NCI-H1105 (cell line): ENCODE measurements around the gene IL26.

ENCODE experiments used
- DNase-seq: peaks from one replicate; lab custom pipeline; 2025; lab: John Stamatoyannopoulos, UW

IL26 gene

GRCh38 chr12:68240079-68240478, 14.5 kb upstream of the IL26 start:
- DNase-seq = no peak

DNA sequence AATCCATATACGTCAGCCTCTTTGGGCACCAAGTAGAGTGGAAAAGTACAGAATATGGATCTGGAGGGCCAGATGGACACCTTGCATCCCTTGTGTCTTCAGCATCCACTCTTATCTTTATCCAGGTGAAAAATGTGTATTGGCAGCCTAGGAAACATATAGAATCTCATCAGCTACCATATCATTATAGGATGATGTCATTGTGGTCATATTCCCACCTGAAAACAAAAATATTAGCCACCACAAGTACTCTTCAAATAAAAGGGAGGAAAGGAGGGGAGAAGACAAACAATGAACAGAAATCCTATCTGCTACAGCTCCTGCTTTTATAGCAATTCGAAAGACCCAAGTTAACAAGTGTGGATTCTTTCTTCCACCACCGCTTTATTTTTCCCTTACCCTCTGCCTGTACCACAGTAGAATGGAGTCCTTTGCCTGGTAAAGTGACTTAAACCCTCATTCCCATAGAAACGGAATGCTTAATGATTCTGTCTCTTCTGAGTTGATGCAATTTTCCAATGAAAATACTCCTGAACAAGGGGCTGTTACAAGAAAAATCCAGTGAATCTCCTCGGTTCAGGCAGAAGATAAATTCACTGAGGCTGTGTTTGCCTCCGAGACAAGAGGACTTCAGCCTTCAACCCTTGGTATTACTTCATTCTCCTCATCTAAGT, 13.8 kb upstream of the IL26 start:
- DNase-seq = no peak

DNA sequence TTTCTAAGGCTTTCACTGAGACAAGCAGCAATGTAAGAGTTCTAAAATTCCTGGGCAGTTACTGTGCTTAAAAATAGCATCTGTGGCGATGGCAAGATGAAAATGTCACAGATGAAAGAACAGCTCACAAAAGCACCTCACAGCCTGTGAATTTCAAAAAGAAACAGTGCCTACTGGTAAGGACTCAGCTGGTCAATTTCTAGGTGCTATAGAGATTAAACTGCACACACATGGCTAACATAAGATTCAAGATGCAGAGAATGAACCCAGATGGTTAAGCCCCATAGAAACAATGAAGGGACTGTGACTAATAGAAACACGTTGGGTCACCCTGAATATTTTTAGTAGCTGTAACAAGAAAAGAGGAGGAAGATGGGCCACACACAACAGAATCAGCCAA, 12.0 kb upstream of the IL26 start:
- DNase-seq = no peak

DNA sequence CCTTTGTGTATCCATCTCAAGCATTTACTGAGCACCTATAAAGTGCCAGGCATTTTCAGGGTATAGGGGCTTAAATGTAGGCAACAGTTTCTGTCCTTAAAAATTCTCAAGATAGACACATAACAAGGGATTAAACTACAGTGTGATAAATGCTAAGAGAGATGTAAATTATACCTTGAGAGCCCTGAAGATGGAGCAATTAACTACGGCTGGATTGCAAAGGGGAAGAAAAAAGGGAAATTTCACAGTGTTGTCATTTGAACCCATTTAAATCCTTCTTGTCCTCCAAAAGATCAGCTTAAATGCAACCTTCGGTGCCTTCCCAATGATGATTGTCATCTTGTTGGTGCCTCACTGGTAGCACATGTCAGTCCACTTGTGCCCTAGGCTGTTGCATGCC, 11.5 kb upstream of the IL26 start:
- DNase-seq = no peak

- DNase-seq = no peak
Observed at GRCh38 chr12:68236421-68237059, 10.9 kb upstream of the IL26 start.

- no peak for DNase-seq
Observed at GRCh38 chr12:68235576-68235975, 10.0 kb upstream of the IL26 start.

- no peak for DNase-seq
Observed at GRCh38 chr12:68234140-68234539, 8.5 kb upstream of the IL26 start.

- no peak for DNase-seq
Observed at GRCh38 chr12:68233498-68233897, 7.9 kb upstream of the IL26 start.

- DNase-seq = no peak
Observed at GRCh38 chr12:68231691-68232090, 6.1 kb upstream of the IL26 start.

DNA sequence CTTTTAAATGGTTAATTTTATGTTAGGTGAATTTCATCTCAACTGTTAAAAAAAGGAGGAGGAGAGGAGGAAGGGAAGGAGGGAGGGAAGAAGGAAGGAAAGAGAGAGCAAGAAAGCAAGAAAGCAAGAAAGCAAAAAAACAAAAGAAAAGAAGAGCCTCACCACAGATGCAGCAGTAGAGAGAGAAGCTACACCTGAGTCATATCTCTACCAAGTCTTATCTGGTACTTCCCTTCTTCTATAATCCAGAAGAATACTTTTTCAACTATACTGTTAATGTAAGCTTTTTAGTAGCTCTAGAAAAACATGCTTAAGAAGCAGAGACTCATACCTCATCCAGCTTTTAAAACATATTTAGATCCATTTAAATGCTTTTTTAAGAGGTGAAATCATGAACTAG, 5.6 kb upstream of the IL26 start:
- DNase-seq = no peak

GRCh38 chr12:68229956-68230355, 4.3 kb upstream of the IL26 start:
- no peak for DNase-seq

DNA sequence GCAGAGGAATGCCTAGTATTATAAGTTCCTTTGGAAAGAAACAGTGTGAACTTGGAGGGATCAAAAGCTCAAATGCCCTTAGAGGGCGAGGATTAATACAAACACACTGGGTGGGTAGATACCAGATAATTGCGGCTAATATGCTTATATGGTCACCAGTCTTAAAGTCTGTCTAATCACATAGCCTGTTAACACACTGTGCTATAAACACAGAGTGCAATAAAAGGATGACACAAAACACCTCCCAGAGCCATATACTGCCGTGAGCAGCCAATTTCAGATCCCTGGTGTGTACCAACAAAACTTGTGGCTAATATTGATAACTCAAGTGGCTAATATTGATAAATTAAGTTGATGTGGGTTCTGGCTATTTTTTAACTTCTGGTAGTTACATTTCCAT, 1.7 kb upstream of the IL26 start:
- DNase-seq = no peak

DNA sequence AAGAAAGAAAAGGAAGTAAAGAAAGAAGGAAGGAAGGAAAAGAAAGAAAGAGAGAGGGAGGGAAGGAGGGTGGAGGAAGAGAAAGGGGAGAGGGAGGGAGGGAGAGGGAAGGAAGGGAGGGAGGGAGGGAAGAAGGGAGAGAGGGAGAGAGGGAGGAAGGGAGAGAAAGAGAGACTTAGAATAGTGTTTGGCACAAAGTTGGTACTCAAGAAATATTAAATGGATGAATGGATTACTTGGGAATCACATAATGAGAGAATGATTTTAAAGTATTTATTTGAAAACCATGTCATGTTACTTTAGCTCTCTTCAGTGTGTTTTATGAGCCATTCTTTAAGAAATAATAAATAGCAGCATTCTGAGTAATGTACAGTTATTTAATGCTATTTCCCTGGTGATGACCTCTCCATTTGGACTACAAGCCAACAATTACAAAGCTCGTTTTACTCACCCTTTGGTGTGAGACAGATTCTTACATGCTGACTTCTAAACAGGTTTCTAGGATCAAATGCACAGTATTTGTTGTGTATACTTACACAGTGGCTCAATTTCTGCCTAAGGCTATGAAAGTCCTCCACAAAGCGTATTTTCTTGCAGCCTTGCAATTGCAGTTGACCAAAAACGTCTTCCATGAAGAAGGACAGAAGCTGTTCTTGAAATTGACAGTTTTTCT, 861 bp downstream of the IL26 start:
- no peak for DNase-seq

DNA sequence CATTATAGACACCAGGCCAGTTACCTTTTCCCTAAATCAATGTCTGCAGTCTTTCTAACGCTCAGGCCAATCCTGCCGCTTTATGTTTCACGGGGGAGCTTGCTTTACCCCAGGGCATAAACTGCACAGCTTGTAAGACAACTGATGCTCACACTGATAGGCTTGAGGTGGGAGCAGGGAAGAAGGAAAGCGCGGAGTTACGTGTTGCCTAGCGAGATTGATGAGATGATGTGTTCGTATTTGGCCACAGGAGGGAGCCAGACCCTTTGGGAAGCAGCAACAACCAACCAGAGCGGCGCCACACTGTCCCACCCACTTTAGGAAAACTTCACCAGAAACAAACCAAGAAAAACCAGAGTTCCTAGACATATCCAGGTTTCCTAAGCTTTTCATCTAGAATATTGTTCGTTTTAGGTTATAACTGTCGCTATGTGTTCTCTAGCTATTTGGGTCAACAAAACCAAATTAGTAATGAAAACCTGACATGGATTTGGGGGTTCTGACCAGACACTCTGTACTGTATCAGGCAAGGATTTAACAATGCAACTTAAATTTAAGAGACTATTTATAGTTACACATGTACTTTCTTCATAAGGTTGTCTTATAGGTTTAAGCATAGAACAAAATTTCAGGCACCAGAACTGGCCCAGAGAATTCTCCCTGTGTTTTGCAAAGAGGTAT, 2.4 kb downstream of the IL26 start:
- DNase-seq = peak; percentile 81

DNA sequence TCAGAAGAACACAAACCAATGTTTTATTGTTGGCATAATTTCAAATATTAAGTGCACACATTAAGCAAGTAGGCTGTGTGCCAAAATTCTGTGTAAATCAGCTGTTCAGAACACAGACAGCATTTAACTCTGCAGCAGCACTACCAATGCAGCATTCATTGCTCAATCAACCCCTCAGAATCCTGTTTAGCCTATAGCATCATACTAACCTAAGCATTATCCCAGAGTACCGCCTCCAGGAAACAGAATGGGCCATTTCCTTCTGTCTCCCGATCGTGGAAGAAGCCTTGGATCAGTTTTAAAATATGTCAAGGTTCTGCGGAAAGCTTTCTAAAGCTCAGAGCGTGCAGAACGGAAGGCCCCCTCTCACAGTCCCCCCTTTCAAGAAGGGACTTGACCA, 3.3 kb downstream of the IL26 start:
- DNase-seq = peak; percentile 93

- DNase-seq = no peak
Observed at GRCh38 chr12:68221497-68221896, 4.1 kb downstream of the IL26 start.

DNA sequence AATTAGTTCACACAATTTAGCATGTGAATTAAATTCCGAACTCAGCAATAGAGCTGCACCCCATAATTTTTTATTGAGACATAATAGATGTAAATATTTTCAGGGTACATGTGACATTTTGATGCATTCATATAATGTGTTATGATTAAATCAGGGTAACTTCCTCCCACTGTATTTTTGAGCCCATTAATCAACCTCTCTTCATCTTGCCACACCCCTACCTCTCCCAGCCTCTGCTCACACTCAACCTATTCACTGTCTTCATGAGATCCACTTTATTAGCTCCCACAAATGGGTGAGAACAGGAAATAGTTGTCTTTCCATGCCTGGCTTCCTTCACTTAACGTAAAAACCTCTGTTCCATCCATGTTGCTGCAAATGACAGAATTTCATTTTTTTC, 14.7 kb downstream of the IL26 start:
- no peak for DNase-seq

GRCh38 chr12:68209048-68209728, 16.4 kb downstream of the IL26 start:
- DNase-seq = peak; percentile 30

DNA sequence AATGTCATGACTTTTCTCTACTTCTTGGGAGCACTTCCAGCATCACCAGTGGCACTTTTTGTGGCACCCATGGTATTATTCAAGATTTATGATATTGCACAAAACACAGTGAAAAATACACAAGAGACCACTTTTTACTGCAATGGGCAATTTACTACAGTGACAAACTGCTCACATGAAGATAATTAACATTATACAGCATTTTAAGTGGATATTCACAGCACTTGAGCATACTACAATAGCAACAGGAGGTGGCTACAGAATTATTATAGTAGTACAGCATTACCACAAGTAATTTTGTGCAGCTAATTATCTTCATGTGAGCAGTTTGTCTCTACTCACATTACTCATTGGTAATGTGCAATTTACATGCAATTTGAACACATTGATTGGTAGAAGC, 18.3 kb downstream of the IL26 start:
- peak; percentile 70 for DNase-seq

GRCh38 chr12:68206446-68206845, 19.2 kb downstream of the IL26 start:
- peak; percentile 18 for DNase-seq

- no peak for DNase-seq
Observed at GRCh38 chr12:68203460-68203875, 22.1 kb downstream of the IL26 start.

DNA sequence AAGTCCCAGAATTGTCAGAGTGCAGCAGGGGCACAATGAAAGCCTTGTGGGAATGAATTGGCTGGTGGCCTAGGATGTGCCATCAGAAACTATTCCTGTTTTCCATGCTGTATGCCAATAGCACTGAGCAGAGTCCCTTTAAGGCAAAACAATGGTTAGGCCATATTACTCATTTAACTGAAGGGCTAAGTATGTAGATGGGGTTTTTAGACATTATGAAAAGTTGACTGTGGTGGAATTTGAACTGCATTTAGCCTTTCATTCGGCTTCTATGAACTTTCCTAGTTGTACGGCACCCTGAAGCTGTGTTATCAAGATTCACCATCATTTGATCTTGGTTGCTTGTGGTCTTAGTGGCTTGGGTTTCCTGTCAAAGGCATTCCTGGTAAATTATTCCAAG, 24.8 kb downstream of the IL26 start:
- no peak for DNase-seq
